T-helper 2 cell treated with Interferon-gamma antibody and Interleukin-4, amounts not matched to agents 100 ng/mL and 5 ng/mL, for 36 hours (primary cell): ENCODE results near the gene WWC1. TPM values are rescaled to one million over a fixed set of nuclear protein-coding genes. Genes with fewer than 3 reads are reported as not detected.
"Not testable (repeated sequence)": the region's sequence is repeated elsewhere in the genome, so short reads cannot be mapped to it uniquely, and the experiment has no call there.

ENCODE experiments used
- intact Hi-C: fragments of 100-400 bp; cut with micrococcal nuclease; formaldehyde crosslinking; loops from one replicate; pipeline ENCODE4 v1.15.1; 2023
- total RNA-seq: library from RNA; stranded (reverse); gene quantifications from 2 replicates; pipeline ENCODE4 v1.2.3, GENCODE V29; 2022

WWC1 gene
- total RNA-seq, 1 donor from 2014 or later, result not detected

- intact Hi-C loops, result no loop called here
Observed at GRCh38 chr5:168332042-168332441, 40.6 kb downstream of the WWC1 start.

GRCh38 chr5:168334280-168334679 lies 42.8 kb downstream of the WWC1 start:
- intact Hi-C loops, result no loop called here

- intact Hi-C loops, result no loop called here
Observed at GRCh38 chr5:168334695-168335094, 43.2 kb downstream of the WWC1 start.

- intact Hi-C loops, result no loop called here
Observed at GRCh38 chr5:168337361-168337760, 45.9 kb downstream of the WWC1 start.

GRCh38 chr5:168339109-168339771 lies 47.8 kb downstream of the WWC1 start:
- intact Hi-C loops, result no loop called here

GRCh38 chr5:168339772-168340140 lies 48.3 kb downstream of the WWC1 start:
- intact Hi-C loops, result not testable (repeated sequence)

GRCh38 chr5:168340487-168340886 lies 49.0 kb downstream of the WWC1 start:
- intact Hi-C loops, result no loop called here

GRCh38 chr5:168341178-168341577 lies 49.7 kb downstream of the WWC1 start:
- intact Hi-C loops, result no loop called here

- intact Hi-C loops, result no loop called here
Observed at GRCh38 chr5:168342151-168342825, 50.8 kb downstream of the WWC1 start.

GRCh38 chr5:168342985-168343384 lies 51.5 kb downstream of the WWC1 start:
- intact Hi-C loops, result no loop called here

GRCh38 chr5:168346417-168346816 lies 55.0 kb downstream of the WWC1 start:
- intact Hi-C loops, result no loop called here

GRCh38 chr5:168347368-168348083 lies 56.1 kb downstream of the WWC1 start:
- intact Hi-C loops, result no loop called here

- intact Hi-C loops, result no loop called here
Observed at GRCh38 chr5:168348084-168348414, 56.6 kb downstream of the WWC1 start.

GRCh38 chr5:168350315-168350714 lies 58.9 kb downstream of the WWC1 start:
- intact Hi-C loops, result no loop called here

GRCh38 chr5:168353216-168353957 lies 61.9 kb downstream of the WWC1 start:
- intact Hi-C loops, result no loop called here

- intact Hi-C loops, result no loop called here
Observed at GRCh38 chr5:168354397-168354796, 63.0 kb downstream of the WWC1 start.

- intact Hi-C loops, result no loop called here
Observed at GRCh38 chr5:168356171-168356570, 64.7 kb downstream of the WWC1 start.

GRCh38 chr5:168356592-168356991 lies 65.1 kb downstream of the WWC1 start:
- intact Hi-C loops, result no loop called here

- intact Hi-C loops, result no loop called here
Observed at GRCh38 chr5:168357876-168358275, 66.4 kb downstream of the WWC1 start.

GRCh38 chr5:168359820-168360460 lies 68.5 kb downstream of the WWC1 start:
- intact Hi-C loops, result no loop called here

- intact Hi-C loops, result no loop called here
Observed at GRCh38 chr5:168360521-168361285, 69.3 kb downstream of the WWC1 start.
